SK-N-SH (cell line): ENCODE data around the gene ATF4. TPM values are rescaled to one million over a fixed set of nuclear protein-coding genes. Genes with fewer than 3 reads are reported as not detected.

Experiments
- CTCF ChIA-PET: fragments of 300-600, 350-600 bp; formaldehyde crosslinking; extraction: SDS; loops from one replicate; lab custom pipeline; 2021; lab: Yijun Ruan, JAX
- POLR2A ChIA-PET: fragments of 350-600 bp; sonication (Branson Sonifier 250); formaldehyde crosslinking; extraction: SDS; loops from one replicate; lab custom pipeline; 2020; ENCODE audit warnings: antibody characterized with exemption, inconsistent platforms; lab: Yijun Ruan, JAX
- DNase-seq: peaks from one replicate; pipeline ENCODE4 v3.0.0; 2012
- H2AFZ ChIP-seq: fragments of 200-600 bp; sonication (generic); 2 replicates; pipeline ENCODE4 v1.8.1; 2016; ENCODE audit warnings: antibody characterized with exemption, mild to moderate bottlenecking, low read depth
- H3F3A ChIP-seq: fragments of 200-600 bp; sonication (generic); replicated peaks from 2 replicates; pipeline ENCODE3; 2016; ENCODE audit warnings: antibody characterized with exemption, mild to moderate bottlenecking; ENCODE audit not compliant: insufficient read depth
- H3K27ac ChIP-seq, 2 experiments: fragments of 200-500 bp in 1 of 2; fragments of 200-600 bp in 1 of 2; sonication (Bioruptor generic) in 1 of 2; sonication (generic), shearing (Covaris generic) in 1 of 2; 2 replicates each; pipeline versions ENCODE4 v1.5.1 to v1.6.1; 2014 to 2016; ENCODE audit warnings: low read depth in 2 of 2, inconsistent platforms in 1 of 2, low read length in 1 of 2, mild to moderate bottlenecking in 1 of 2, mixed read lengths in 1 of 2
- H3K27me3 ChIP-seq: fragments of 200-600 bp; sonication (generic), shearing (Covaris generic); 2 replicates; pipeline ENCODE4 v1.6.1; 2016; ENCODE audit warnings: mixed run types; ENCODE audit not compliant: insufficient read depth
- H3K36me3 ChIP-seq, 2 experiments: fragments of 200-500 bp in 1 of 2; fragments of 200-600 bp in 1 of 2; sonication (Bioruptor generic) in 1 of 2; sonication (generic) in 1 of 2; replicated peaks in 1 of 2; 2 replicates each; pipeline versions ENCODE3 to v1.5.1; 2014 to 2016; ENCODE audit warnings: low read length in 1 of 2, mild to moderate bottlenecking in 1 of 2; ENCODE audit not compliant: insufficient read depth in 2 of 2, control insufficient read depth in 1 of 2
- H3K4me1 ChIP-seq, 2 experiments: fragments of 200-500 bp in 1 of 2; fragments of 200-600 bp in 1 of 2; sonication (Bioruptor generic) in 1 of 2; sonication (generic), shearing (Covaris generic) in 1 of 2; 2 replicates each; pipeline versions ENCODE4 v1.5.1 to v1.6.1; 2014 to 2016; ENCODE audit warnings: low read depth in 1 of 2, low read length in 1 of 2, mixed run types in 1 of 2; ENCODE audit not compliant: insufficient read depth in 2 of 2, control insufficient read depth in 1 of 2
- H3K4me2 ChIP-seq: fragments of 200-600 bp; sonication (generic), shearing (Covaris generic); 2 replicates; pipeline ENCODE4 v1.6.1; 2017; ENCODE audit warnings: mixed run types
- H3K4me3 ChIP-seq, 2 experiments: fragments of 200-500 bp in 1 of 2; fragments of 200-600 bp in 1 of 2; sonication (Bioruptor generic) in 1 of 2; sonication (generic), shearing (Covaris generic) in 1 of 2; 2 replicates each; pipeline versions ENCODE4 v1.5.1 to v1.8.1; 2014 to 2016; ENCODE audit warnings: low read depth in 2 of 2, inconsistent platforms in 1 of 2, low read length in 1 of 2, mild to moderate bottlenecking in 1 of 2, mixed read lengths in 1 of 2, moderate library complexity in 1 of 2
- H3K79me2 ChIP-seq: fragments of 200-600 bp; sonication (generic); 2 replicates; pipeline ENCODE4 v1.8.1; 2017; ENCODE audit warnings: mild to moderate bottlenecking; ENCODE audit not compliant: insufficient read depth
- H3K9ac ChIP-seq: fragments of 200-600 bp; sonication (generic); 2 replicates; pipeline ENCODE4 v1.6.1; 2017; ENCODE audit warnings: mixed run types
- H3K9me2 ChIP-seq: fragments of 200-600 bp; sonication (generic); 2 replicates; pipeline ENCODE4 v1.6.1; 2017; ENCODE audit warnings: mixed run types
- H3K9me3 ChIP-seq: fragments of 200-600 bp; sonication (generic); 2 replicates; pipeline ENCODE4 v1.6.1; 2017; ENCODE audit warnings: mixed run types, mild to moderate bottlenecking, moderate library complexity
- H4K20me1 ChIP-seq: fragments of 200-600 bp; sonication (generic); 2 replicates; pipeline ENCODE4 v1.6.1; 2017; ENCODE audit warnings: mild to moderate bottlenecking, mixed run types; ENCODE audit not compliant: insufficient read depth
- ELF1 ChIP-seq: IDR thresholded peaks from 2 replicates; pipeline ENCODE4 v1.4.0; 2012
- EP300 ChIP-seq, 2 experiments: IDR thresholded peaks; 2 replicates each; pipeline versions ENCODE4 v1.4.0 to v1.6.1; 2012; ENCODE audit warnings: borderline replicate concordance in 1 of 2, low read depth in 1 of 2, low read length in 1 of 2
- GABPA ChIP-seq: IDR thresholded peaks from 2 replicates; pipeline ENCODE4 v1.4.0; 2012; ENCODE audit warnings: low read depth, mild to moderate bottlenecking
- MAX ChIP-seq: IDR thresholded peaks from 2 replicates; pipeline ENCODE4 v1.4.0; 2012; ENCODE audit warnings: low read depth
- NFIC ChIP-seq: IDR thresholded peaks from 2 replicates; pipeline ENCODE4 v1.4.0; 2012; ENCODE audit warnings: borderline replicate concordance
- NRF1 ChIP-seq: IDR thresholded peaks from 2 replicates; pipeline ENCODE4 v1.6.1; 2012; ENCODE audit warnings: low read depth, mild to moderate bottlenecking, low read length
- POLR2AphosphoS5 ChIP-seq: IDR thresholded peaks from 2 replicates; pipeline ENCODE4 v1.6.1; 2012; ENCODE audit warnings: low read depth, low read length
- RFX5 ChIP-seq: IDR thresholded peaks from 2 replicates; pipeline ENCODE4 v1.6.1; 2012; ENCODE audit warnings: mild to moderate bottlenecking, improper control_type of control experiment, low read length
- SIN3A ChIP-seq: IDR thresholded peaks from 2 replicates; pipeline ENCODE4 v1.6.1; 2012; ENCODE audit warnings: low read depth, mild to moderate bottlenecking, low read length, moderate library complexity, borderline replicate concordance
- SMC3 ChIP-seq: IDR thresholded peaks from 2 replicates; pipeline ENCODE4 v1.6.1; 2012; ENCODE audit warnings: low read depth, low read length, improper control_type of control experiment
- TEAD4 ChIP-seq: IDR thresholded peaks from 2 replicates; pipeline ENCODE4 v1.4.0; 2012; ENCODE audit warnings: mild to moderate bottlenecking, borderline replicate concordance; ENCODE audit not compliant: insufficient read depth
- ZBTB33 ChIP-seq: IDR thresholded peaks from 2 replicates; pipeline ENCODE4 v1.4.0; 2012; ENCODE audit warnings: low read depth, borderline replicate concordance
- WGBS: methylation state at CpG from one replicate; pipeline ENCODE4 v1.1.6; 2017; ENCODE audit warnings: low lambda C conversion rate; 5-methylcytosine and 5-hydroxymethylcytosine counted together
- polyA plus RNA-seq, 3 experiments: library from polyadenylated mRNA; depleted of rRNA; stranded (reverse); fragments of >200 nt; gene quantifications; 2 replicates each; pipeline ENCODE4 v1.2.3, GENCODE V29; 2012

ATF4 gene
- polyA plus RNA-seq, 1 of the 3 experiments (the other 2 are of a cell fraction), result 375 TPM

GRCh38 chr22:39497429-39497828 is 22.9 kb upstream of the ATF4 start:
- no peak overlapping the region for H3K4me2 ChIP-seq
- H3K36me3 ChIP-seq, result no peaks in the 10 kb centered on the region
- H3K9me2 ChIP-seq, result no peaks in the 10 kb centered on the region
- no peak overlapping the region for H2AFZ ChIP-seq
- no peak overlapping the region for H3K4me3 ChIP-seq
- no peaks in the 10 kb centered on the region for H3K27me3 ChIP-seq
- no peaks in the 10 kb centered on the region for H3K9me3 ChIP-seq
- 89% methylated on average over 8 of the region's 8 CpGs for WGBS
- H3K9ac ChIP-seq, result no peak overlapping the region
- no peak for DNase-seq
- TF ChIP-seq SIN3A (no peak), TEAD4 (no peak), ZBTB33 (no peak), POLR2AphosphoS5 (no peak), RFX5 (no peak), NFIC (no peak), GABPA (no peak), NRF1 (no peak), SMC3 (no peak)
- H3K79me2 ChIP-seq, result peaks cover under 1% of the 10 kb centered on the region; the same call in 1 of the 2 replicates
- POLR2A ChIA-PET, result interaction anchor here (0.6 to 2.3 kb wide), 2 partner anchors 20 to 22 kb away, joined by 3 to 12 read pairs; partner anchors contain the start of gene ATF4
- CTCF ChIA-PET, result interaction anchor here (0.6 to 3.9 kb wide), 9 partner anchors 10 to 851 kb away, joined by 3 to 36 read pairs (median 4); partner anchors contain the start of gene RPS19BP1
- peaks cover 0 to 23% of the 10 kb centered on the region in 2 experiments; a peak in 2 of 4 replicates for H3K4me1 ChIP-seq
- no peak overlapping the region; a peak in 1 of 4 replicates for H3K27ac ChIP-seq
- no peaks in the 10 kb centered on the region for H3F3A ChIP-seq
- no peaks in the 10 kb centered on the region for H4K20me1 ChIP-seq

- ChIA-PET CTCF (interaction anchor here (1.0 to 3.9 kb wide), 4 partner anchors 9 to 32 kb away, joined by 3 to 36 read pairs (median 4); partner anchors contain the start of gene RPS19BP1), POLR2A (interaction anchor here (0.6 to 2.3 kb wide), 3 partner anchors 14 to 25 kb away, joined by 4 to 12 read pairs (median 4); partner anchors contain the start of gene ATF4)
- Histone ChIP-seq H3K27me3 (no peaks in the 10 kb centered on the region), H3K4me2 (no peak overlapping the region), H3K4me3 (no peak overlapping the region), H3K79me2 (peaks cover 10% of the 10 kb centered on the region), H3K9ac (no peak overlapping the region), H3K9me2 (no peaks in the 10 kb centered on the region), H3K36me3 (no peaks in the 10 kb centered on the region), H3K9me3 (no peaks in the 10 kb centered on the region), H3K27ac (peak overlapping the region in 1 of 2 experiments; percentile 74; a peak in 2 of 4 replicates), H4K20me1 (no peaks in the 10 kb centered on the region), H3K4me1 (peaks cover 0 to 23% of the 10 kb centered on the region in 2 experiments; a peak in 2 of 4 replicates), H2AFZ (no peak overlapping the region), H3F3A (no peaks in the 10 kb centered on the region)
- WGBS, result 0% methylated on average over 1 of the region's 2 CpGs
- no peak for DNase-seq
- TF ChIP-seq EP300 (IDR thresholded peaks at IDR 0.05; ENCODE audit: borderline replicate concordance in 1 of 2, low read depth in 1 of 2, low read length in 1 of 2) (no peak), ELF1 (no peak), MAX (no peak), SIN3A (no peak)
Observed at GRCh38 chr22:39498368-39498767, 22.0 kb upstream of the ATF4 start.
